ENCODE data around the gene UCKL1.

Gene UCKL1

GRCh38 chr20:63915471-63915870 is 40.7 kb downstream of the UCKL1 start:
- TF ChIP-seq CTCF (IDR thresholded peaks at IDR 0.05; ENCODE audit: extremely low read depth, missing control alignments) = no peak
- no peak for DNase-seq (ENCODE audit: low spot score)

- TF ChIP-seq CTCF (IDR thresholded peaks at IDR 0.05; ENCODE audit: extremely low read depth, missing control alignments) = no peak
- no peak for DNase-seq (ENCODE audit: low spot score)
These were observed 42.4 kb downstream of the UCKL1 start for GRCh38 chr20:63913768-63914167.

- TF ChIP-seq CTCF (IDR thresholded peaks at IDR 0.05; ENCODE audit: extremely low read depth, missing control alignments) = no peak
- DNase-seq (ENCODE audit: low spot score) = no peak
These were observed 45.0 kb downstream of the UCKL1 start for GRCh38 chr20:63911176-63911575.

- no peak for DNase-seq (ENCODE audit: low spot score)
- TF ChIP-seq CTCF (IDR thresholded peaks at IDR 0.05; ENCODE audit: extremely low read depth, missing control alignments) = no peak
These were observed 48.1 kb downstream of the UCKL1 start for GRCh38 chr20:63908008-63908682.

- no peak for DNase-seq (ENCODE audit: low spot score)
- no peak for TF ChIP-seq CTCF (IDR thresholded peaks at IDR 0.05; ENCODE audit: extremely low read depth, missing control alignments)
These were observed 52.2 kb downstream of the UCKL1 start for GRCh38 chr20:63903796-63904561.

GRCh38 chr20:63900413-63900812 is 55.8 kb downstream of the UCKL1 start:
- DNase-seq (ENCODE audit: low spot score) = no peak
- no peak for TF ChIP-seq CTCF (IDR thresholded peaks at IDR 0.05; ENCODE audit: extremely low read depth, missing control alignments)

GRCh38 chr20:63898882-63899558 is 57.2 kb downstream of the UCKL1 start:
- TF ChIP-seq CTCF (IDR thresholded peaks at IDR 0.05; ENCODE audit: extremely low read depth, missing control alignments) = no peak
- DNase-seq (ENCODE audit: low spot score) = no peak

Measured in GM20000 (cell line).